Astrocyte of the spinal cord (primary cell): ENCODE data around the gene SH3GLB1.

Experiments used
- DNase-seq: peaks from one replicate; pipeline ENCODE4 v3.0.0; 2011; ENCODE audit warnings: low read depth, low spot score
- H3K4me3 ChIP-seq: 2 replicates; pipeline ENCODE4 v1.5.1; 2011; ENCODE audit warnings: low read depth, mild to moderate bottlenecking, low read length, moderate library complexity
- in situ Hi-C: cut with HindIII; loops from 2 replicates; pipeline ENCODE4 v1.10.0; 2017; ENCODE audit warnings: low sequenced_read_pairs
- TF ChIP-seq, protein P1 (sequence below): IDR thresholded peaks from 2 replicates; pipeline ENCODE4 v1.5.1; 2012; ENCODE audit warnings: low read depth, mild to moderate bottlenecking, low read length, inconsistent platforms

The SH3GLB1 gene

DNA sequence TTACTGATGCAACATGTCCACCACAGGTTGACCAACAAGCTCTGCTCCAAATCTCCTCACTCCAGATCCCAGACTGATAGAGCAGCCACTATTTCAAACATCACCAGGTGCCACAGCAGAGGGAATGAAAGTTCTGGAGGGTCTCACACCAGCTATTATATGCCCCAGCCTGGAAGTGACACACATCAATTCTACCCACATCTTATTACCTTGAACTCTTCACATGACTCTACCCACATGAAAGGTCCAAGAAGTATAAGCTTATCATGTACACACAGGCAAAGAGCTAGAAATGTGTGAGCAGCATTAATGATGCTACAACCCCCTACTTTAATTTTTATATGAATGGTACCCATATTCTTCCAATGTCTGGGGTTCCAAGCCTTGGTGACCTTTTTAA, 64.2 kb downstream of the SH3GLB1 start:
- H3K4me3 ChIP-seq = no peak overlapping the region
- TF ChIP-seq, protein P1, sequence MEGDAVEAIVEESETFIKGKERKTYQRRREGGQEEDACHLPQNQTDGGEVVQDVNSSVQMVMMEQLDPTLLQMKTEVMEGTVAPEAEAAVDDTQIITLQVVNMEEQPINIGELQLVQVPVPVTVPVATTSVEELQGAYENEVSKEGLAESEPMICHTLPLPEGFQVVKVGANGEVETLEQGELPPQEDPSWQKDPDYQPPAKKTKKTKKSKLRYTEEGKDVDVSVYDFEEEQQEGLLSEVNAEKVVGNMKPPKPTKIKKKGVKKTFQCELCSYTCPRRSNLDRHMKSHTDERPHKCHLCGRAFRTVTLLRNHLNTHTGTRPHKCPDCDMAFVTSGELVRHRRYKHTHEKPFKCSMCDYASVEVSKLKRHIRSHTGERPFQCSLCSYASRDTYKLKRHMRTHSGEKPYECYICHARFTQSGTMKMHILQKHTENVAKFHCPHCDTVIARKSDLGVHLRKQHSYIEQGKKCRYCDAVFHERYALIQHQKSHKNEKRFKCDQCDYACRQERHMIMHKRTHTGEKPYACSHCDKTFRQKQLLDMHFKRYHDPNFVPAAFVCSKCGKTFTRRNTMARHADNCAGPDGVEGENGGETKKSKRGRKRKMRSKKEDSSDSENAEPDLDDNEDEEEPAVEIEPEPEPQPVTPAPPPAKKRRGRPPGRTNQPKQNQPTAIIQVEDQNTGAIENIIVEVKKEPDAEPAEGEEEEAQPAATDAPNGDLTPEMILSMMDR = no peak
- in situ Hi-C loops = no loop called here
- no peak for DNase-seq

DNA sequence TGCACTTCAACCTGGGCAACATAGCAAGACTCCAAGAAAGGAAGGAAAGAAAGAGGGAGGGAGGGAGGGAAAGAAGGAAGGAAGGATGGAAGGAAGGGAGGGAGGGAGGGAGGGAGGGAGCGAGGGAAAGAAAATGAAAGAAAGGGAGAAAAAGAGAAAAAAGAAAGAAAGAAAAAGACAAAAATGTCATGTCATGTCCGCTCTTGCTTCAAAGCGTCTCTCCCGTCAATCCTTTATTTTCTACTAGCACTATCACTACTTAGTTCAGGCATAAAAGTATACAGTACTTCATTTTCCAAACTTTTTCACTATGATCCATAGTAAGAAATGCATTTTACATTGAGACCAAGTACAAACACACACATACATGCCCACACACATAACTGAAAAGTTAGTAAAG, 64.7 kb downstream of the SH3GLB1 start:
- in situ Hi-C loops = no loop called here
- TF ChIP-seq, protein P1 = no peak
- no peak overlapping the region for H3K4me3 ChIP-seq
- no peak for DNase-seq

DNA sequence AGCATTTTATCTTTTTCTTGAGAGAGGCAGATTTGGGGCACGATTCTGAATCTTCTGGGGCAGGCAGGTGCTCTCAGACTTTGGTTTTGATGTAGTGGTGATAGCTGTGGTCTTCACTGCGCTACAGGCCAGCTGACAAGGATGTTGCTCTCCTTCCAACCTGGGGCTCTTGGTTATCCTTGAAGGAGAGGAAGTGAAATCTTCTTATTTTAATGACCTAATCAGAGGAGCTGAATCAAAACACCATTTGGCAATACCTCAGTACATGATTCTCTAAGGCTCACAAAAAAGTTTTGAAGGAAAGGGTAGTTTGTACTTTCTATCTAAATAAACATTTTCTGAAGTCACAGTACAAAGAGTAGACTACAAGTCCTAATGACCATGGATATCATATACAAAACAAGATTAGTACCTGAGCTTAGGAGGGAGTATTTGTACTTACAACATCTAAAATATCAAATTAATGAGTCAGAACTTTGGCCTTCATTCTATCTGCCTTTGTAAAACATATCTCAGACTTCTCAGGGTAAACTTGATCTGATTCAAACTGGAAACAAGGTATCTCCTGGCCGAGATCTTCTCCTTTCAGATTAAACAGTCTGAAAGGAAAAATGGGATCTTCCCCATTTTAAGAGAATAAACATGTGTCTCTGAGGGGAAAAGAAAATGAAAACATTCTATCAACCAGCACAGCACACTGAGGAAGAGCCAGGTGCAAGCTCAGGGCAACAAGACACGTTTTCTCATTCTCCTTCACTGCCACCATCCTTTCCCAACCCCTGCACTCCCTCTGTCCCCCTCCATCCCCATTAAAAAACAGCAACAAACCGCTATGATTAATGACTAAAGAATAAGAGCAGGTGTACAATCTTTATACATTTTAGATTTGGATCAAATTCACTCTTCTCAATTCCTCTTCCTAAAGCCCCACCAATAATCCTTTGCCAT, 69.2 kb downstream of the SH3GLB1 start:
- H3K4me3 ChIP-seq = no peak overlapping the region
- DNase-seq = no peak
- in situ Hi-C loops = no loop called here
- TF ChIP-seq, protein P1 = no peak

DNA sequence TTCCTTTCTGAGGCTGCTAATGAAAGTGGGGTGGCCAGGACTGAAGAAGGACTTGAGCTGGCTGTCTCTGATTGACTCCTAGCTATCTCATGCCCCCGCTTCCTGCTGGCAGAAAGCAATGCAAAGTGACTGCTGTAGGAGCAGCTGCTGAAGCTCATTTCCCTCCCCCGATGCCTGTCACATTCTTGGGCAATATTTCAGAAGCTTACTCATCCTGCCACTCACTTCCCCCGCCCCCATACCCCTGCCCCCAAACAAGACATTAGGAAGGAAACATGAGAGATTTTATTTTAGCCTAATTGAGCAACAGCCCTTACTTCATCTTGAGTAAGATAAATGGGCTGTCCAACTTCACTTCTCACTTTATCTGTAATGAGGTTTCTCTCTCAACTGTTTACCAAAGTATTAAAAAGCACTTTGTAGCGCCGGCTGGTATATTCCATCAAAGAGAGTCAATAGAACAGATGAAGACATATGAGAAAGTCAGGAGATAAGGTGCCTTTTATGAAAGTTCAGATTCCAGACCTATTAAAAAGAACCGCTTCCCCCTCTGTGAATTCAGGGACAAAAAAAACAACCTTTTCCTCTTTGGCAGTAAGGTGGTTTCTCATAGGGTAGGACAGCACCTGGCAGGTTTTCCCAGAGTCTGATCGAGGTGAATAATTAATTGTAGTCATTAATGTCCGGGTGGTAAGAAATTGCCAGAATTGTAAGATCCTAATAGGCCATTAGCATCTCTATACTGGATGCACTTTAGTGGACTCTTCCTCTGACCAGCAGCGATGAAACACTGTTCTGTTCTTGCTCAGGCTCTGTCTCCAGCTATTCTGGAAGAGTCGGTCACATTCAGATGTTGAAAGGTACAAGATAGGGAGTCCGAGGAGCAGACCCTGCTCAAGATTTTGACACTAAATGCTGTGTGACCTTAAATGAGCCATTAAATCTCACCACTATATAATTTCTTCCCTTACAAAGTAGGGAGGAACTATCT, 70.2 kb downstream of the SH3GLB1 start:
- in situ Hi-C loops = no loop called here
- DNase-seq = peak; percentile 52

DNA sequence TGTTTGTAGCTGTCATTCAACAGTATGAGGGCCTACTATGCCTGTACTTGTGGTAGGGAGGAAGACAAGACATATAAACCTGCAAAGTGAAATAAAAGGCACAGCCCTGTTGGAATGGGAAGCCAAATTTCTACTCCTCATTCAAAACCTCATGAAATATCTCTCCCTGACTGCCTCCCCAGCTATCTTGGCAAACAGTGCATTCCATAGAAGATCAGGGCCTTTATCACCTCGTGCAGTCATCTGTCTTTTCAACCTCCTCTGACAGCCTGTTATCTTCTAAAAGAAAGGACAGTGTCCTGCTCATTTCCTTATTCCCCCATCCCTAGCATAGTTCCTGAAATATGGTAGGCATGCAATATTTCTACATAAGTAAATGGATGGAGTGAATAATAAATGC, 71.0 kb downstream of the SH3GLB1 start:
- in situ Hi-C loops = no loop called here
- H3K4me3 ChIP-seq = no peak overlapping the region
- TF ChIP-seq, protein P1 = no peak
- DNase-seq = no peak

More for the DNA sequence above, 70.2 kb downstream of the SH3GLB1 start:
- TF ChIP-seq, protein P1 = no peak
- no peak overlapping the region for H3K4me3 ChIP-seq

DNA sequence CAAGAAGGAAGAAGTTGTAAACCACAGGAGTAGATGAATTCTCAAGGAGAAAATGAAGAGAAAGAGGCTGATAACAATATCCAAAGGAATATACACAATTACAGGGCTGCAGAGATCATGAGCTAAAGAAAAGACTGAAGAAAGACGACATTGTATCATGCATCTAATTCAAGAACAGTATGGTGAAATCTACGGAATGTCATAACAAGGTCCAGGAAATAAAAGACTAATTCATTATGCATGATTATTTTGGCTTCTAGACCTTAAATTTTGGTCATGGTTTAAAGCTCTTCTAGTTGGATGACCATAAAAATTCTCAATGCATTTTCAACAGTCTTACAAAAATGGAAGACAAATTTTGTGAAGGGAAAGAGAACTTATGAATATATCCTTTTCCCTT, 71.7 kb downstream of the SH3GLB1 start:
- in situ Hi-C loops = no loop called here
- TF ChIP-seq, protein P1 = no peak
- DNase-seq = no peak
- H3K4me3 ChIP-seq = no peak overlapping the region
